Ovary (tissue), 9 donors: ENCODE data around the gene USP1. TPM values are rescaled to one million over a fixed set of nuclear protein-coding genes. Genes with fewer than 3 reads are reported as not detected.

Experiments
- DNase-seq, 5 donors: peaks; one replicate each; pipeline ENCODE4 v3.0.0-alpha.2; 2019 to 2020
- H3K27ac ChIP-seq, 2 donors: fragments of 200-600 bp; one replicate each; pipeline versions ENCODE4 v1.5.1 to v1.8.0; 2019 to 2022
- H3K27me3 ChIP-seq: fragments of 200-600 bp; one replicate; pipeline ENCODE4 v1.8.0; 2022
- H3K36me3 ChIP-seq: fragments of 200-600 bp; sonication (generic); one replicate; pipeline ENCODE4 v1.5.1; 2019
- H3K4me1 ChIP-seq: one replicate; pipeline ENCODE4 v1.8.1; 2013; ENCODE audit warnings: mild to moderate bottlenecking, moderate library complexity; ENCODE audit not compliant: insufficient read depth
- H3K4me3 ChIP-seq: fragments of 200-600 bp; sonication (generic); one replicate; pipeline ENCODE4 v1.5.1; 2017
- H3K9me3 ChIP-seq, 2 donors: fragments of 200-600 bp in 1 of 2; sonication (generic) in 1 of 2; one replicate each; pipeline versions ENCODE4 v1.5.1 to v1.8.1; 2013 to 2019; ENCODE audit warnings: mild to moderate bottlenecking in 1 of 2, moderate library complexity in 1 of 2
- EP300 ChIP-seq: sonication (generic); formaldehyde crosslinking; IDR thresholded peaks from one replicate; pipeline ENCODE4 v1.6.1; 2017; ENCODE audit warnings: antibody characterized with exemption
- POLR2A ChIP-seq: fragments of 450-650 bp; IDR thresholded peaks from one replicate; pipeline ENCODE4 v1.6.1; 2017; ENCODE audit warnings: antibody characterized with exemption, mild to moderate bottlenecking, moderate library complexity
- WGBS, 3 donors: extraction: QIAGEN DNeasy Blood & Tissue Kit in 1 of 3; methylation state at CpG; one replicate each; pipeline versions ENCODE4 v1.1.5 to v1.1.7; 2013 to 2017; 5-methylcytosine and 5-hydroxymethylcytosine counted together
- intact Hi-C, 4 donors: fragments of 100-400 bp; cut with DNase I; formaldehyde crosslinking; loops; one replicate each; pipeline versions ENCODE4 v1.11.0 to v1.15.1; 2022 to 2023
- polyA plus RNA-seq, 2 donors: library from polyadenylated mRNA; stranded (reverse); fragments of 200-250 nt in 1 of 2; fragments of 350-450 nt in 1 of 2; fragmentation: Illumina TruSeq in 1 of 2; extraction: RNeasy Lipid Tissue Mini Kit (QIAGEN cat#74804) in 1 of 2; gene quantifications; one replicate each; pipeline ENCODE4 v1.2.3, GENCODE V29; 2013 to 2014
- total RNA-seq, 7 donors: library from RNA; depleted of rRNA in 2 of 7; stranded (reverse); fragments of >200 nt in 2 of 7; fragmentation: NEBNext Ultra II Directional in 3 of 7; extraction: Animal tissue kit (Norgen Biotek cat#: 25700) in 3 of 7; gene quantifications; one replicate each; pipeline versions ENCODE4 v1.1.0 to v1.2.4, GENCODE V29; 2016 to 2023
- TF ChIP-seq, protein P1 (sequence below), 3 donors: fragments of 450-650 bp in 2 of 3; fragments of 200-600 bp in 1 of 3; IDR thresholded peaks; one replicate each; pipeline versions ENCODE4 v1.5.1 to v1.8.0; 2016 to 2022; ENCODE audit warnings: antibody characterized with exemption in 3 of 3, mild to moderate bottlenecking in 1 of 3
- donor health status: DM: no; HTN: no; CAD: no; lungs with moderate emphysema.
- donor health status: DM: no; HTN: no; CAD: no.
- donor health status: Bipolar disorder and iron deficiency.
- donor health status: DM: yes; HTN: yes; CAD: no.
- donor health status: DM: no; HTN: no; CAD: no.
- donor health status: DM: yes; HTN: yes; CAD: no.

The USP1 gene
- total and polyA plus RNA-seq, 9 donors: 18.1 to 47.8 (median 34.1) TPM

DNA sequence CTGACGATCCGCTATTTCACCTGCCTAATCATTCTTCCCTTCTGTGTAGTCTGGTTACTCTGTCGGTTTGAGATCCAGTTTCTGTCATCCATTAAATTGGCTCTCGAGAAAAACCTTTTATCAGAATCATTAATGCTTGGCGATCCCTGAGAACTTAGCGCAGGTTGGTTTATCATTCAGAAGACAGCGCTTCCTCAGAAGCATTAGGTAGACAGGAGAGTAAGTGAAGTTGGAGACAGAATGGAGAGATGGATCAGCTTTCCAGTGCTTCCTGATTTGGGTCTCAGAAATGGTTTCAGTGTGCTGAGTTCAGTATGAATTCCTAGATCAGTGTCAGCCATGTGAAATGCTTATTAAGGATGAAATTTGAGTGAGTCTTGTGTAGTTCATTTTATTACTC lies 1.3 kb downstream of the USP1 start:
- TF ChIP-seq, protein P1, sequence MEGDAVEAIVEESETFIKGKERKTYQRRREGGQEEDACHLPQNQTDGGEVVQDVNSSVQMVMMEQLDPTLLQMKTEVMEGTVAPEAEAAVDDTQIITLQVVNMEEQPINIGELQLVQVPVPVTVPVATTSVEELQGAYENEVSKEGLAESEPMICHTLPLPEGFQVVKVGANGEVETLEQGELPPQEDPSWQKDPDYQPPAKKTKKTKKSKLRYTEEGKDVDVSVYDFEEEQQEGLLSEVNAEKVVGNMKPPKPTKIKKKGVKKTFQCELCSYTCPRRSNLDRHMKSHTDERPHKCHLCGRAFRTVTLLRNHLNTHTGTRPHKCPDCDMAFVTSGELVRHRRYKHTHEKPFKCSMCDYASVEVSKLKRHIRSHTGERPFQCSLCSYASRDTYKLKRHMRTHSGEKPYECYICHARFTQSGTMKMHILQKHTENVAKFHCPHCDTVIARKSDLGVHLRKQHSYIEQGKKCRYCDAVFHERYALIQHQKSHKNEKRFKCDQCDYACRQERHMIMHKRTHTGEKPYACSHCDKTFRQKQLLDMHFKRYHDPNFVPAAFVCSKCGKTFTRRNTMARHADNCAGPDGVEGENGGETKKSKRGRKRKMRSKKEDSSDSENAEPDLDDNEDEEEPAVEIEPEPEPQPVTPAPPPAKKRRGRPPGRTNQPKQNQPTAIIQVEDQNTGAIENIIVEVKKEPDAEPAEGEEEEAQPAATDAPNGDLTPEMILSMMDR (IDR thresholded peaks at IDR 0.05): no peak
- TF ChIP-seq POLR2A (no peak), EP300 (no peak)
- H3K9me3 ChIP-seq: no peaks in the 10 kb centered on the region
- peaks cover 2% of the 10 kb centered on the region for H3K4me1 ChIP-seq
- intact Hi-C loops: no loop called here
- peak overlapping the region; percentile 88 for H3K4me3 ChIP-seq
- H3K27ac ChIP-seq: no peak overlapping the region
- no peaks in the 10 kb centered on the region for H3K27me3 ChIP-seq
- no peaks in the 10 kb centered on the region for H3K36me3 ChIP-seq
- 4 to 5% (median 4%) methylated on average over 7 of the region's 7 CpGs for WGBS, 3 donors
- no peak for DNase-seq

DNA sequence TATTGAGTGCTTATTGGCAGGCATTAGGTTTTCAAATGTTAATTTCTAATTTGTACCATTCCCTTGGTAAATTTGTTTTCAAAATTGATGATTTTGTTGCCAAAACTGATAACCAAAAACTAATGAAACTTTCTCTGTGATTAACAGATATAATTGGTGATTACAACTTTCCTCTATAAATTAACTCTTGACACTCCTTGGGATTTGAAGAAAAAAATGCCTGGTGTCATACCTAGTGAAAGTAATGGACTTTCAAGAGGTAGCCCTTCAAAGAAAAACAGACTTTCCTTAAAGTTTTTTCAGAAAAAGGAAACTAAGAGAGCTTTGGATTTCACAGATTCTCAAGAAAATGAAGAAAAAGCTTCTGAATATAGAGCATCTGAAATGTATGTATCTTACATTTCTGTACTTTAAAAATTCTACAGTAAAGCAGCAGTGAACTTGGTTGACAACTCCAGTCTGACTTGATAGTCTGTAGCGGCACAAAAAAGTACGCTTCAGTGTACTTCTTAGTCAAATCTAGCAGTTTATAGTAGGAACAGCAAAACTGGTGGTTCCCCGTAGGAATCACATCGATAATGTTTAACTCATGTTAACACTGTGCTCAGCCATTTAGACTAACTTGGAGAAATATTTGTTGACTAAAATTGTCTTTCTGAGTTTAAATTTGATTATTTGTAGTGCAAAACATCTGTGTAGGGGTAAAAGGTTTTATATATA lies 3.0 kb downstream of the USP1 start:
- Histone ChIP-seq H3K27me3 (no peaks in the 10 kb centered on the region), H3K27ac (no peak overlapping the region), H3K4me1 (peaks cover 2% of the 10 kb centered on the region), H3K4me3 (no peak overlapping the region), H3K9me3 (no peaks in the 10 kb centered on the region), H3K36me3 (no peaks in the 10 kb centered on the region)
- DNase-seq: no peak
- intact Hi-C loops: no loop called here
- TF ChIP-seq POLR2A (no peak), EP300 (no peak)
- TF ChIP-seq, protein P1 (IDR thresholded peaks at IDR 0.05): no peak
- 69 to 90% (median 77%) methylated on average over 4 of the region's 4 CpGs for WGBS, 3 donors

DNA sequence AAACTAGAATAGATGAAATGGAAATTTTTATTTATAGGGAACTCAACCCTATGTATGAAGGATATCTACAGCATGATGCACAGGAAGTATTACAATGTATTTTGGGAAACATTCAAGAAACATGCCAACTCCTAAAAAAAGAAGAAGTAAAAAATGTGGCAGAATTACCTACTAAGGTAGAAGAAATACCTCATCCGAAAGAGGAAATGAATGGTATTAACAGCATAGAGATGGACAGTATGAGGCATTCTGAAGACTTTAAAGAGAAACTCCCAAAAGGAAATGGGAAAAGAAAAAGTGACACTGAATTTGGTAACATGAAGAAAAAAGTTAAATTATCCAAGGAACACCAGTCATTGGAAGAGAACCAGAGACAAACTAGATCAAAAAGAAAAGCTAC lies 7.9 kb downstream of the USP1 start:
- H3K4me1 ChIP-seq: no peaks in the 10 kb centered on the region
- H3K36me3 ChIP-seq: no peaks in the 10 kb centered on the region
- no peaks in the 10 kb centered on the region for H3K27me3 ChIP-seq
- H3K27ac ChIP-seq: no peak overlapping the region
- TF ChIP-seq EP300 (no peak), POLR2A (no peak)
- TF ChIP-seq, protein P1 (IDR thresholded peaks at IDR 0.05): no peak
- 86 to 95% (median 94%) methylated on average over 1 of the region's 1 CpG for WGBS, 3 donors
- DNase-seq: no peak
- intact Hi-C loops: no loop called here
- H3K9me3 ChIP-seq: no peaks in the 10 kb centered on the region
- H3K4me3 ChIP-seq: no peak overlapping the region

DNA sequence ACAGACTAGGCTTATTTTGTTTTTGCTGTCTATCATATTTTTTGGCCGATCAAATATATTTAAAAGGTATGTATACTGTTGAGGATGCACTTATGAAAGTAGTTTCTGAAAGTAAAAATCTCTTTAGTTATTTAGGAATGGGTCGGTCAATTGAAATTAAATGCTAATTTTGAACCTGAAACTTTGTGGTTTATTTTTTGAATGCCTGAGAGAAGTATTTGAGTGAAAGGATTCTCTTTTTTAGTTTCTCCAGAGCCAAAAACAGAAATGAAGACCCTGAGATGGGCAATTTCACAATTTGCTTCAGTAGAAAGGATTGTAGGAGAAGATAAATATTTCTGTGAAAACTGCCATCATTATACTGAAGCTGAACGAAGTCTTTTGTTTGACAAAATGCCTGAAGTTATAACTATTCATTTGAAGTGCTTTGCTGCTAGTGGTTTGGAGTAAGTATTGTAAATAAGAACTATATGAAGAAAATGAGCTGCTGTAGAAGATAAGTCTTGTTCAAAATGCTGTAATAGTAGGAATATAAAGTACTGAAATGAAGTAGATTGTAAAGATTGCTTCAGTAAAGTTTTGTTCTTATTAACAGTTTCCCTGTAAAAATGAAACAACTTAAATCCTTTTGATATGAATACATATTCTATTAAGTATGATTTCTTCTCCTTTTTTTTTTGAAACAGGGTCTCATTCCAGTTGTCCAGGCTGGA lies 11.5 kb downstream of the USP1 start:
- no peaks in the 10 kb centered on the region for H3K36me3 ChIP-seq
- intact Hi-C loops: no loop called here
- 89 to 94% (median 91%) methylated on average over 3 of the region's 3 CpGs for WGBS, 3 donors

More for the DNA sequence above, 11.5 kb downstream of the USP1 start:
- no peaks in the 10 kb centered on the region for H3K9me3 ChIP-seq
- H3K27me3 ChIP-seq: no peaks in the 10 kb centered on the region
- H3K27ac ChIP-seq: no peak overlapping the region
- TF ChIP-seq POLR2A: no peak
- TF ChIP-seq EP300: no peak
- TF ChIP-seq, protein P1 (IDR thresholded peaks at IDR 0.05): no peak
- no peak for DNase-seq
- no peaks in the 10 kb centered on the region for H3K4me1 ChIP-seq
- H3K4me3 ChIP-seq: no peak overlapping the region
